ENCODE results near the gene ELK4.

The ELK4 gene

DNA sequence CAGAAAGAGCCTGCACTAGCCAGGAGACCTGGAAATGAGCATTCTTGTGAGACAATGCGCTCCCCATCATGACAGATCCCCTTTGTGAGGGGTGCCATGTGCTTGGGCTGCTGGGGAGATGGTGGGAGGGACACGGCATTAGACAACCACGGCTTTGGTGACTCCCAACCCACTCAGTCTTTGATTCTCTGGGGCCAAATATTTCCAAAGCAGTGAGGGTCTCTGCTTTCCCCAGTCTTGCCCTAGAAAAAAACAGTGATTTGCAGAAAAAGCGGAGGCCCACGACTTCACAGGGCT is 38.3 kb upstream of the ELK4 start:
- Histone ChIP-seq H3K36me3 (no peaks in the 10 kb centered on the region), H3K4me3 (ENCODE audit: low read depth, low read length) (no peak overlapping the region), H3K9me3 (no peaks in the 10 kb centered on the region), H3K27me3 (no peaks in the 10 kb centered on the region), H3K4me1 (no peaks in the 10 kb centered on the region)
- TF ChIP-seq CTCF (IDR thresholded peaks at IDR 0.05; ENCODE audit: low read depth, low read length): no peak
- DNase-seq: no peak

DNA sequence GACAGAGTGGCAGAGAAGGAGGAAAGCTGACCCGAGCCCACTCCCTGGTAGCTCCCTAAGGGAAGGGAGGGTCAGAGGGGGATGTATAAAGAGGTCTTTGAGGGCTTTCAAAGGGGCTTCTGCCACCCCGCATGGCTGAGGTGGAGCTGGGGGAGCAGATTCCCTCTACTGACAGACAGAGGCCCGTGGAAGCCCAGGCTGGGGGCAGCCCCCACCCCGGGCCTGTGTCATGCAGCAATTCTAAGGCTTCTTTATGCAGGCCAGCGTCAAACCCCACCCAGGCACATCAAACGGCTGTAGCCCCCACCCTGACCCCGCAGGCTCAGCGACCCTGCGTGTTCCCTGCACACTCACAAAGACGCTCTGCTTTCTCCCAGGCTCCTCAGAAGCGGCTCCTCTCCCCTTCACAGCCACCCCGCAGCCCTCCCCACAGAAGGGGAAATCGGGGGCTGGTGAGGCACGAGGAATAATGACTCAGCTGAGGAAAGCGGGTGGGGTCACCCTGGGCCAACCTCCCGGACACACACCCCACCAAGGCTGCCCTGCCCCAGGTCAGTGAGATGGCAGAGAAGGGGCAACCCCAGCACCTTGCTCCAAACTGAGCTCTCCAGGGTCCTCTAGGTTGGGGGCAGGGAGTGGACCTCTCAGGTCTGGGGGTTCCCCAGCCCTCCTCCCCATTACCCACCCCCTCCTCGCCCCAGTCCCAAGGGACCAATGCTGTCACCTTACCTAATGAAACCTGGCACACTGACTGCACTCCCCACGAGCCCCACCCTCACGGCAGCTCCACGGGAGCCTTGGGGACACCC is 37.7 kb upstream of the ELK4 start:
- H3K27me3 ChIP-seq: no peaks in the 10 kb centered on the region
- DNase-seq: no peak
- no peak for TF ChIP-seq CTCF (IDR thresholded peaks at IDR 0.05; ENCODE audit: low read depth, low read length)
- H3K4me3 ChIP-seq (ENCODE audit: low read depth, low read length): no peak overlapping the region
- H3K4me1 ChIP-seq: no peaks in the 10 kb centered on the region
- no peaks in the 10 kb centered on the region for H3K9me3 ChIP-seq
- H3K36me3 ChIP-seq: no peaks in the 10 kb centered on the region

- no peak for TF ChIP-seq CTCF (IDR thresholded peaks at IDR 0.05; ENCODE audit: low read depth, low read length)
- H3K4me1 ChIP-seq: no peaks in the 10 kb centered on the region
- H3K36me3 ChIP-seq: no peaks in the 10 kb centered on the region
- no peaks in the 10 kb centered on the region for H3K27me3 ChIP-seq
- no peak for DNase-seq
- H3K9me3 ChIP-seq: no peaks in the 10 kb centered on the region
- H3K4me3 ChIP-seq (ENCODE audit: low read depth, low read length): no peak overlapping the region
These were observed 37.1 kb upstream of the ELK4 start for GRCh38 chr1:205668951-205669340.

- no peak for DNase-seq
- no peaks in the 10 kb centered on the region for H3K4me1 ChIP-seq
- no peak overlapping the region for H3K4me3 ChIP-seq (ENCODE audit: low read depth, low read length)
- H3K27me3 ChIP-seq: no peaks in the 10 kb centered on the region
- H3K36me3 ChIP-seq: no peaks in the 10 kb centered on the region
- no peaks in the 10 kb centered on the region for H3K9me3 ChIP-seq
- TF ChIP-seq CTCF (IDR thresholded peaks at IDR 0.05; ENCODE audit: low read depth, low read length): no peak
These were observed 36.3 kb upstream of the ELK4 start for GRCh38 chr1:205667909-205668643.

GRCh38 chr1:205666372-205667166 is 34.8 kb upstream of the ELK4 start:
- Histone ChIP-seq H3K27me3 (no peaks in the 10 kb centered on the region), H3K4me1 (no peaks in the 10 kb centered on the region), H3K9me3 (no peaks in the 10 kb centered on the region), H3K4me3 (ENCODE audit: low read depth, low read length) (no peak overlapping the region), H3K36me3 (no peaks in the 10 kb centered on the region)
- TF ChIP-seq CTCF (IDR thresholded peaks at IDR 0.05; ENCODE audit: low read depth, low read length): no peak
- DNase-seq: no peak
